ENCODE data around the gene POTEF.
"Not testable (repeated sequence)": the region's sequence is repeated elsewhere in the genome, so short reads cannot be mapped to it uniquely, and the experiment has no call there.

The POTEF gene

GRCh38 chr2:130102597-130103363 is 26.2 kb downstream of the POTEF start:
- not testable (repeated sequence) for H3K27me3 Mint-ChIP-seq (ENCODE audit: low read depth); H3K4me1 Mint-ChIP-seq (ENCODE audit: low read depth); H3K9me3 Mint-ChIP-seq; H3K36me3 Mint-ChIP-seq (ENCODE audit: low read depth); H3K4me3 Mint-ChIP-seq; H3K27ac Mint-ChIP-seq

DNA sequence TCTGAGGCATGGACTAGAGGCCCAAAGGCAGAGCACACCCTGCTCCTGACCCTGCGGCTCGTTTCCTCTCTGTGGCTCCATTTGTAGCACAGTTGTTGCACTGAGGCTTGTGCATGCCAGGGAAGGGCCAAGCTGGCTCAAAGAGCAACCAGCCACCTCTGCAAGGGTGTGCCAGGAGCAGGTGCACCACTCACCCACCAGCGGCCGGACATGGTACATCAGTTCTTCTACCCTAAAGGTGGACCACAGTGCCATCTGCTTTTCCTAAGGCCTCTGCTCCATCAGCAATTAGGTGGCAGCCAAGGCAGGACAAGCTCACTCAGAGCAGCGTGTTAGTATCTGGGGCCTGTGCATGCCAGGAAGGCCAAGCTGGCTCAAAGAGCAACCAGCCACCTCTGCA is 66.4 kb downstream of the POTEF start:
- not testable (repeated sequence) for H3K27me3 Mint-ChIP-seq (ENCODE audit: low read depth); H3K27ac Mint-ChIP-seq; H3K4me3 Mint-ChIP-seq; H3K4me1 Mint-ChIP-seq (ENCODE audit: low read depth); H3K9me3 Mint-ChIP-seq; H3K36me3 Mint-ChIP-seq (ENCODE audit: low read depth)

GRCh38 chr2:130059982-130060381 is 69.0 kb downstream of the POTEF start:
- not testable (repeated sequence) for H3K27ac Mint-ChIP-seq; H3K36me3 Mint-ChIP-seq (ENCODE audit: low read depth); H3K27me3 Mint-ChIP-seq (ENCODE audit: low read depth); H3K9me3 Mint-ChIP-seq; H3K4me3 Mint-ChIP-seq; H3K4me1 Mint-ChIP-seq (ENCODE audit: low read depth)

DNA sequence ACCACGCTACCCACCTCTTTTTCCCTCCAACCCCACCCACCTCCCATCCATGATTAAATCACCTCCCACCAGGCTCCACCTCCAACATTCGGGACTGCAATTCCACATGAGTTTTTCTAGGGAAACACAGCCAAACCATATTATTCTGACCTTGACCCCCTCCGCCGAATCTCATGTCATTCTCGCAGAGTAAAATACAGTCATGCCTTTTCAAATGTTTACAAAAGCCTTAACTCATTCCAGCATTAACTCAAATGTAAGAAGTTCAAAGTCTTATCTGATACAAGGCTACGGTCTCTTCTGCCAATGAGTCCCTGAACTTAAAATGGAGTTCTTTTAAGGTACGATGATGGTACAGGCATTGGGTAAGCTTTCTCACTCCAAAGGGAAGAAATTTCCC is 72.7 kb downstream of the POTEF start:
- not testable (repeated sequence) for H3K27ac Mint-ChIP-seq; H3K9me3 Mint-ChIP-seq; H3K4me1 Mint-ChIP-seq (ENCODE audit: low read depth); H3K36me3 Mint-ChIP-seq (ENCODE audit: low read depth); H3K27me3 Mint-ChIP-seq (ENCODE audit: low read depth); H3K4me3 Mint-ChIP-seq

- H3K4me1 Mint-ChIP-seq (ENCODE audit: low read depth); H3K27ac Mint-ChIP-seq; H3K36me3 Mint-ChIP-seq (ENCODE audit: low read depth); H3K9me3 Mint-ChIP-seq; H3K4me3 Mint-ChIP-seq; H3K27me3 Mint-ChIP-seq (ENCODE audit: low read depth): not testable (repeated sequence)
Observed at GRCh38 chr2:130053217-130053911, 75.7 kb downstream of the POTEF start.

DNA sequence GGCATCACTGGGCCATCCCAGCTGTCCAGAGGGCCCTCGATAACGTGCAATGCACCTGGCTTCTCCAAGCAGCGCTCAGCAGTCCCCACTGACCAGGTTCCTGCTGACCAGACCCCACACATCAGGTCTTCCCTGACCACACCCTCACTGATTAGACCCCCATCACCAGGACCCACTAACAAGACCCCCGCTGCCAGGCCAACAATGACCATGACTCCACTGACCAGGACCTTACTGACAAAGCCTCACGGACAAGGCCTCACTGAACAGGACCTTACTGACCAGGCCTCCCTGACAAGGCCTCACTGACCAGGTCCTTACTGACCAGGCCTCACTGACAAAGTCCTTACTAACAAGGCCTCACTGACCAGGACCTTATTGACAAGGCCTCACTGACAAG is 76.6 kb downstream of the POTEF start:
- not testable (repeated sequence) for H3K27me3 Mint-ChIP-seq (ENCODE audit: low read depth)

DNA sequence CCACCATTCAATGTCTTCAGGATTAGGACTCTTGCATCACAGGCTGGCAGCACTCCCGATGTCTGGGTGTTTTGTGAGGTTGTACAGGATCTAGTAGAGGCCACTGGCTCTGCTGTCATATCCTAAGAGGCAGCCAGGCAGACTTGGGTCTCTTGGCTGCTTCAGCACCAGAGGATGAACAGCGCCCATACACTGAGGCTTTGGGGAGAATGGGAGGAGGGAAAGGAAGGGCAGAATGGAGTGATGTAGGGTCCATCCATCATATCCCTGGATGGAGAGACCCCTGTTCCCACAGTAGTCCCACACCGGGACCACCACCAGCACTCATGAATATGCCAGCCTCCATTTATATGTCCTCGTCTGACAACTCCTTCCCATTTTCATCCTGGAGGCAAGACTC is 80.6 kb downstream of the POTEF start:
- not testable (repeated sequence) for H3K4me1 Mint-ChIP-seq (ENCODE audit: low read depth); H3K36me3 Mint-ChIP-seq (ENCODE audit: low read depth); H3K4me3 Mint-ChIP-seq; H3K27ac Mint-ChIP-seq; H3K9me3 Mint-ChIP-seq; H3K27me3 Mint-ChIP-seq (ENCODE audit: low read depth)

More for the DNA sequence above, 76.6 kb downstream of the POTEF start:
- not testable (repeated sequence) for H3K27ac Mint-ChIP-seq; H3K4me1 Mint-ChIP-seq (ENCODE audit: low read depth); H3K4me3 Mint-ChIP-seq; H3K36me3 Mint-ChIP-seq (ENCODE audit: low read depth); H3K9me3 Mint-ChIP-seq

- not testable (repeated sequence) for H3K4me3 Mint-ChIP-seq; H3K27ac Mint-ChIP-seq; H3K27me3 Mint-ChIP-seq (ENCODE audit: low read depth); H3K4me1 Mint-ChIP-seq (ENCODE audit: low read depth); H3K36me3 Mint-ChIP-seq (ENCODE audit: low read depth); H3K9me3 Mint-ChIP-seq
Observed at GRCh38 chr2:130038265-130038603, 90.8 kb downstream of the POTEF start.

- not testable (repeated sequence) for H3K36me3 Mint-ChIP-seq (ENCODE audit: low read depth); H3K27me3 Mint-ChIP-seq (ENCODE audit: low read depth); H3K4me3 Mint-ChIP-seq; H3K4me1 Mint-ChIP-seq (ENCODE audit: low read depth); H3K9me3 Mint-ChIP-seq; H3K27ac Mint-ChIP-seq
Observed at GRCh38 chr2:130025931-130026330, 103.1 kb downstream of the POTEF start.
